Stimulated activated CD8-positive, alpha-beta memory T cell treated with anti-CD3 and anti-CD28 coated beads, Interleukin-4, amount 100 ng/mL, for 1 hour (primary cell): ENCODE results near the gene MAGI3.
"Not testable (repeated sequence)": the region's sequence is repeated elsewhere in the genome, so short reads cannot be mapped to it uniquely, and the experiment has no call there.

Experiments
- DNase-seq, 2 donors: peaks; one replicate each; pipeline ENCODE4 v3.0.0-alpha.2; 2020; ENCODE audit warnings: low read depth in 2 of 2, low spot score in 1 of 2

MAGI3 gene

GRCh38 chr1:113439277-113439670 is 49.0 kb downstream of the MAGI3 start:
- no peak for DNase-seq

DNA sequence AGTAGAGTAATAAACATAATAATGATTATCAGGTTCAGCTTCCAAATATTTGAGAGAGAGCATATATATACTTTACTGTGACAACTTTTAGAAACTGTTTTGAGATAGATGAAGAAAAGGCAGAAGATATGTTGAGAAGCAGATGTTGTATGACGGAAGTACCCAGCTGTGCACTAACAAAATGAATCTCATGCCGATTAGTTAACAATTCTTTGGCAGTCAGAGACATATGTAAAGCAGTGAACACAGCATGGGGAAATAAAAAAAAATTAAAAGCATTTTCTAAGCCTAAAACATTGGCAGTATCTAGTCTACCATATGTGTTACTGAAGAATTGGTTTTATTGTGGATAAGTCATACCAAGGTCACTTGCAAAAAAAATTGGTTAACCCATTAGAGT is 51.8 kb downstream of the MAGI3 start:
- DNase-seq = no peak

GRCh38 chr1:113444857-113445256 is 54.5 kb downstream of the MAGI3 start:
- DNase-seq = no peak

DNA sequence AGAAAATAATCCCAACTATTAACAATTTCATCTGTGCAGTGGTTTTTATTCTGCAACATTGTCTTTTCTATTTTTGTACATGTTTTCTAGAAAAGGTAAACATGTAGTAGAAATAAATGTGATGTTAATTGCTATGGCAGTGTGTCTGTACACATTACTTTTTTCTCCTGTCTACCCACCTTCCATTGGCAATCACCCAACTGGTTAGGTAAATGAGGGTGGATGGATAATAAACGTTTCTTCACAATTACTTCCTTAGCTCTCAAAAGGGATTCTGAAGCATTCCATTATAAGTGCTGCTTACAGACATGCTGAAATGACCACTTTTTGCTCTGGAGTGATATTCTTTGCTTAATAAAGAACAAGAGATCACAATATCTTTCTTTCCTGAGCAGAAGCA is 61.4 kb downstream of the MAGI3 start:
- DNase-seq = no peak

GRCh38 chr1:113452921-113453770 is 62.8 kb downstream of the MAGI3 start:
- DNase-seq = no peak

DNA sequence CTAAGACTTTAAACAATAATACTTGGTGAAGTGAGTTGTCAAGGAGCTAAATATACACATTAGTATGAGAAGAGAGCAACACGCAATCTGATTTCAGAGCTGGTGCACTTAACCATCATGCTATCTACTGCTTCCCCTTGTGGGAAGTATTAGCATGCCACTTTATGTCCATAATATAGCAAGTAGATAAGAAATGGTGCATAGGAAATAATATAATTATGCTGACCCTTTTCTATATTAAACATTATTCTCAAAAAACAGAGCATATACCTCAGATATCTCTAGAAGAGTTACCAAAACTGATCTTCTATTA is 63.4 kb downstream of the MAGI3 start:
- DNase-seq = no peak

- no peak for DNase-seq
These were observed 65.1 kb downstream of the MAGI3 start for GRCh38 chr1:113455374-113455773.

DNA sequence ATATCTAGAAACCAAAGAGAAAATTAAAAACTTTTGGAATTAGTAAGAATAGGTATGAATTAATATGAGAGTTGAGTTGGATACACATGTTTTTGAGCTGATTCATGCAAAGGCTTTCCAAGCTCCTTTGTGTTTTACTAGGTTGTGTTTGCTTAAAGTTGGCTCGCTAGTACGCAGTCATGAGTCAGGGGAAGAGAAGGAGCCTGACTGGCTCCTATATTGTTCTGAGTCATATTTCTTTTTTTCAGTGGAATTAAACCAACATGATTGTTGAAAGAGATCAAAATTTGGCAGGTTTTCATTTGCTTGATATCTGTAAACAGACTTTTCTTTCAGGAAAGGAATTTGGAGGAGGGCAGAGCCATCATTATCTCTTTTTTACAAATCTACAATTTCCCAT is 66.7 kb downstream of the MAGI3 start:
- no peak for DNase-seq

GRCh38 chr1:113459279-113459678 is 69.0 kb downstream of the MAGI3 start:
- DNase-seq = no peak

GRCh38 chr1:113467991-113468390 is 77.7 kb downstream of the MAGI3 start:
- no peak for DNase-seq

DNA sequence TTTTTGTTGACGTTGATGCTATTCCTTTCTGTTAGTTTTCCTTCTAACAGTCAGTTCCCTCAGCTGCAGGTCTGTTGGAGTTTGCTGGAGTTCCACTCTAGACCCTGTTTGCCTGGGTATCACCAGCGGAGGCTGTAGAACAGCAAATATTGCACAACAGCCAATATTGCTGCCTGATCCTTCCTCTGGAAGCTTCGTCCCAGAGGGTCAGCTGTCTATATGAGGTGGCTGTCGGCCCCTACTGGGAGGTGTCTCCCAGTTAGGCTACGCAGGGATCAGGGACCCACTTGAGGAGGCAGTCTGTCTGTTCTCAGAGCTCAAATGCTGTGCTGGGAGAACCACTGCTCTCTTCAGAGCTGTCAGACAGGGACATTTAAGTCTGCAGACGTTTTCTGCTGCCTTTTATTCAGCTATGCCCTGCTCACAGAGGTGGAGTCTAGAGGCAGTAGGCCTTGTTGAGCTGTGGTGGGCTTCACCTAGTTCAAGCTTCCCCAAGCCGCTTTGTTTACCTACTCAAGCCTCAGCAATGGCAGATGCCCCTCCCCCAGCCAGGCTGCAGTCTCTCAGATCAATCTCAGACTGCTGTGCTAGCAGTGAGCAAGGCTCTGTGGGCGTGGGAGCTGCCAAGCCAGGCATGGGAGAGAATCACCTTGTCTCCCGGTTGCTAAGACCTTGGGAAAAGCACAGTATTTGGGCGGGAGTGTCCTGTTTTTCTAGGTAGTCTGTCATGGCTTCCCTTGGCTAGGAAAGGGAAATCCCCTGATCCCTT is 88.3 kb downstream of the MAGI3 start:
- not testable (repeated sequence) for DNase-seq

DNA sequence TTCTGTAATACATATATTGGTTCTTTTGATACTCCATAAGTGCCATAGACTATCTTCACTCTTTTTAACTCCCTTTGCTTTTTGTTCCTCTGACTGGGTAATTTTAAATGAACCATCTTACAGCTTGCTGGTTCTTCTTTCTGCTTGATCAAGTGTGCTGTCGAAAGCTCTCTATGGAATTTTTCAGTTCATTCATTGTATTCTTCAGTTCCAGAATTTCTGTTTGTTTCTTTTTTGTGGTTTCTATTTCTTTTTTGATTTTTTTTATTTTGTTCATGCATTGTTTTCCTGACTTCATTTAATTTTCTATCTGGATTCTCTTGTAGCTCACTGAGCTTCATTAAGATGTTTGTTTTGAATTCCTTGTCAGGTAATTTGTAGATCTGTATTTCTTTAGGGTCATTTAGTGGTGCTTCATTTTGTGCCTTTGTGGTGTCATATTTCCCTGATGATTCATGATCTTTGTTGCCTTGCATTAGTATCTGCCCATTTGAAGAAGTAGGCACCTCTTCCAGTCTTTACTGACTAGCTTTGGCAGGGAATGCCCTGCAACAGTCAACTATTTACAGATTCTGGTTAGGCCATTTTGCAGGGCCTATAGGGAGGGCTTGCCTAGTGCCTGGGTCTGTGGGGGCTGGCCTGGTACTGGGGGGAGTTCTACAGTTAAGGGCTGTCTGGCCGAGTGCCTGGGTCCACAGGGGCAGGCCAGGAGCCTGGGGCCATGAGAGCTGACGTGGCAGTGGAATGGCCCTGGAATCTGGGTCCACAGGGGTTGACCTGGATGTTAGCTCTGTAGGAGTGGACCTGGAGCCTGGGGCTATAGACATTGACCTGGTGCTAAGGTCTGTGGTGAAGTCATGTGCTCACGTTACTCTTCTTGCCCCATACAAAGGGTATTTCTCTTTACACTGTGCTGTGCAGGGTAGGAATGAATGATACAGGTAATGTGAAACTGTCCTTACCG is 89.7 kb downstream of the MAGI3 start:
- no peak for DNase-seq

DNA sequence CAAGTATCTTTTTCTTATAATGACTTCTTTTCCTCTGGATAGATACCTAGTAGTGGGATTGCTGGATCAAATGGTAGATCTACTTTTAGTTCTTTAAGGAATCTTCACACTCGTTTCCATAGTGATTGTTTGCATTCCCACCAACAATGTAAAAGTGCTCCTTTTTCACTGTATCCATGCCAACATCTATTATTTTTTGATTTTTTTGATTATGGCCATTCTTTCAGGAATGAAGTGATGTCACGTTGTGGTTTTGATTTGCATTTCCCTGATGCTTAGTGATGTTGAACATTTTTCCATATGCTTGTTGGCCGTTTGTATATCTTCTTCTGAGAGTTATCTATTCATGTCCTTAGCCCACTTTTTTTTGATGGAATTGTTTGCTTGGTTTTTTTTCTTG is 94.8 kb downstream of the MAGI3 start:
- DNase-seq = not testable (repeated sequence)

DNA sequence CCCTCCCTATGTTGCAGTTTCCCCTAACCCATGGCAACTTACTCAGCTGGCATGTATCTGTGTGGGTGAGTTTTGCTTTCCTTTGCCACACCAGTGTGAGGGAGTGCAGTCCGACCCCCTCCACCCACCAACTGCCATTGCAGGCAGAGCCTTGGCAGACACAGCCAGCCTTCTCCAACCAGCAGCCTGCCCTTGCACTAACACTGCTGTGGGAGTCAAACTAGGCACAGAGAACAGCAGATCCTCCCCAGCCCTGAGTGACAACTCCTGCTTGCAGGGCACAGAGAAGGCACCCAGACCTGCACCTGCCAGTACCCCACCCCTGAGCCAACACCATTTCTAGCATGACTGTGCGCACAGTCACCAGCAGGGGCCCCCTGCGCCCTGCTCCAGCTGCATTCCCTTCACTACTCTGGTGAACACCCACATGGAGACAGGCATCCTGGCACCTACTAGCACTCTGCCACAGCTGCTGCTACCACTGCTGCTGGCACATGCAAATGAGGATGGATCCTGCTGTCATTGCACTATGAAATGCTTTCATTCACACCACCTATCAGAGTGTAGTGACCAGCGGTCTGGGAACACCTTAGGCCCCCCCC is 98.4 kb downstream of the MAGI3 start:
- no peak for DNase-seq

DNA sequence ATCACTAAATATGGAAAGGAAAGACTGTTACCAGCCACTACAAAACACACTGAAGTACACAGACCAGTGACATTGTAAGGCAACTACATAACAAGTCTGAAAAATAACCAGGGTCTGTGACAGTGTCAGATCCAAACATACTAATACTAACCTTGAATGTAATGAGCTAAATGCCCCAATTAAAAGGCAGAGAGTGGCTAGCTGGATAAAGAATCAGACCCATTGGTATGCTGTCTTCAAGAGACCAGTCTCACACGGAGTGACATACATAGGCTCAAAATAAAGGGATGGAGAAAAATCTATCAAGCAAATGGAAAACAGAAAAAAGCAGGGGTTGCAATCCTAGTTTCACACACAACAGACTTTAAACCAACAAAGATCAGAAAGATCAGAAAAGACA is 100.1 kb downstream of the MAGI3 start:
- no peak for DNase-seq

DNA sequence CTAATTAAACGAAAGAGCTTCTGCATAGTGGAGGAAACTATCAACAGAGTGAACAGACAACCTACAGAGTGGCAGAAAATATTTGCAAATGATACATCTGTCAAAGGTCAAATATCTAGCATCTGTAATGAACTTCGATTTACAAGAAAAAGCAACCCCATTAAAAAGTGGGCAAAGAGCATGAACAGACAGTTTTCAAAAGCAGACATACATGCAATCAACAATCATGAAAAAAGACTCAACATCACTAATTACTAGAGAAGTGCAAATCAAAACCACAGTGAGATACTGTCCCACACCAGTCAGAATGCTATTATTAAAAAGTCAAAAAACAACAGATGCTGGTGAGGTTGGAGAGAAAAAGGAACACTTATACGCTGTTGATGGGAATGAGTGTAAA is 103.2 kb downstream of the MAGI3 start:
- DNase-seq = no peak

DNA sequence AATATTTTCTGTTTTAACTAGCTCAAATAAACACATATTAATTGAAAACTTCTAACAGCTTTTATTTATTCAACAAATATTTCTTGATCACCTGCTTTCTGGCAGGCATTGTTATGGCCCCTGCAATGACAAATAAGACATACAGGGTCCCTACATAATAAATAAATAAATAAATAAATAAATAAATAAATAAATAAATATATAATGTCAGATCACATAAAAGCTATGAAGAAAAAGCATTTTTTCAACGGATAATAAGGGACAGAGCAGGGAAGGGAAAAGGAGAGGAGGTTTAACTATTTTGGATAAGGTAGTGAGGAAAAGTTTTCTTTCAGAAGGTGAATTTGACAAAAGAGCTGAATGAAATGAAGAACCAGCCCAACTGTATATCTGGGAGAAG is 115.0 kb downstream of the MAGI3 start:
- no peak for DNase-seq

GRCh38 chr1:113507552-113508214 is 117.4 kb downstream of the MAGI3 start:
- no peak for DNase-seq

GRCh38 chr1:113508364-113509164 is 118.2 kb downstream of the MAGI3 start:
- DNase-seq = no peak

- DNase-seq = not testable (repeated sequence)
These were observed 119.5 kb downstream of the MAGI3 start for GRCh38 chr1:113509766-113510165.
